Measurements from ENCODE around the gene STPG1. TPM values are rescaled to one million over a fixed set of nuclear protein-coding genes. Genes with fewer than 3 reads are reported as not detected.

STPG1 gene
- total RNA-seq, 3 donors from 2014 or later = 3.6 to 6.9 (median 4.6) TPM

- Histone ChIP-seq H3K27ac (no peak overlapping the region), H3K4me3 (no peak overlapping the region), H3K4me1 (no peaks in the 10 kb centered on the region), H3K27me3 (no peaks in the 10 kb centered on the region), H3K9me3 (no peaks in the 10 kb centered on the region), H3K36me3 (no peaks in the 10 kb centered on the region)
- no peak for DNase-seq (ENCODE audit: low spot score in 2 of 2)
- intact Hi-C loops (cut with DNase I; ENCODE audit: low total_unique reads) = no loop called here
- TF ChIP-seq POLR2AphosphoS5 (IDR thresholded peaks at IDR 0.05) (no peak), POLR2A (IDR thresholded peaks at IDR 0.05) (no peak), CTCF (IDR thresholded peaks at IDR 0.05) (no peak)
Measured at GRCh38 chr1:24373044-24373443, 40.5 kb downstream of the STPG1 start.

GRCh38 chr1:24369801-24370200, 43.8 kb downstream of the STPG1 start:
- TF ChIP-seq CTCF (IDR thresholded peaks at IDR 0.05) (no peak), POLR2A (IDR thresholded peaks at IDR 0.05) (no peak), POLR2AphosphoS5 (IDR thresholded peaks at IDR 0.05) (no peak)
- no peak overlapping the region for H3K27ac ChIP-seq
- H3K4me3 ChIP-seq = no peak overlapping the region
- no peaks in the 10 kb centered on the region for H3K27me3 ChIP-seq
- H3K4me1 ChIP-seq = no peaks in the 10 kb centered on the region
- no peaks in the 10 kb centered on the region for H3K36me3 ChIP-seq
- intact Hi-C loops (cut with DNase I; ENCODE audit: low total_unique reads) = no loop called here
- H3K9me3 ChIP-seq = no peaks in the 10 kb centered on the region
- no peak for DNase-seq (ENCODE audit: low spot score in 2 of 2)

GRCh38 chr1:24369199-24369598, 44.4 kb downstream of the STPG1 start:
- no peak for TF ChIP-seq CTCF (IDR thresholded peaks at IDR 0.05)
- no peak for TF ChIP-seq POLR2AphosphoS5 (IDR thresholded peaks at IDR 0.05)
- intact Hi-C loops (cut with DNase I; ENCODE audit: low total_unique reads) = no loop called here
- Histone ChIP-seq H3K36me3 (no peaks in the 10 kb centered on the region), H3K9me3 (no peaks in the 10 kb centered on the region), H3K4me1 (no peaks in the 10 kb centered on the region), H3K27me3 (no peaks in the 10 kb centered on the region), H3K4me3 (no peak overlapping the region), H3K27ac (peak overlapping the region in 1 of 2 donors; percentile 42)
- DNase-seq (ENCODE audit: low spot score in 2 of 2) = peak in 1 of 2 donors; percentile 69

GRCh38 chr1:24366707-24367106, 46.9 kb downstream of the STPG1 start:
- H3K27me3 ChIP-seq = no peaks in the 10 kb centered on the region
- no peak for DNase-seq (ENCODE audit: low spot score in 2 of 2)
- no peak overlapping the region for H3K4me3 ChIP-seq
- H3K9me3 ChIP-seq = no peaks in the 10 kb centered on the region
- H3K27ac ChIP-seq = no peak overlapping the region
- TF ChIP-seq POLR2AphosphoS5 (IDR thresholded peaks at IDR 0.05) = no peak
- no peak for TF ChIP-seq POLR2A (IDR thresholded peaks at IDR 0.05)
- TF ChIP-seq CTCF (IDR thresholded peaks at IDR 0.05) = no peak
- H3K36me3 ChIP-seq = no peaks in the 10 kb centered on the region
- intact Hi-C loops (cut with DNase I; ENCODE audit: low total_unique reads) = no loop called here
- H3K4me1 ChIP-seq = no peaks in the 10 kb centered on the region

- no peaks in the 10 kb centered on the region for H3K36me3 ChIP-seq
- H3K4me3 ChIP-seq = no peak overlapping the region
- H3K9me3 ChIP-seq = no peaks in the 10 kb centered on the region
- TF ChIP-seq POLR2A (IDR thresholded peaks at IDR 0.05) = no peak
- no peak for TF ChIP-seq POLR2AphosphoS5 (IDR thresholded peaks at IDR 0.05)
- no peak for TF ChIP-seq CTCF (IDR thresholded peaks at IDR 0.05)
- no peak overlapping the region for H3K27ac ChIP-seq
- intact Hi-C loops (cut with DNase I; ENCODE audit: low total_unique reads) = no loop called here
- DNase-seq (ENCODE audit: low spot score in 2 of 2) = no peak
- H3K27me3 ChIP-seq = no peaks in the 10 kb centered on the region
- no peaks in the 10 kb centered on the region for H3K4me1 ChIP-seq
Measured at GRCh38 chr1:24364975-24365678, 48.5 kb downstream of the STPG1 start.

Data from breast epithelium (tissue), 4 donors.